Stimulated activated CD4-positive, alpha-beta T cell treated with anti-CD3 and anti-CD28 coated beads, Interleukin-15, amount 100 ng/mL, for 48 hours (primary cell): ENCODE data around the gene PTPRG.

Source experiments
- DNase-seq, 2 donors: peaks; one replicate each; pipeline ENCODE4 v3.0.0-alpha.2; 2020; ENCODE audit warnings: low read depth in 2 of 2

PTPRG gene

DNA sequence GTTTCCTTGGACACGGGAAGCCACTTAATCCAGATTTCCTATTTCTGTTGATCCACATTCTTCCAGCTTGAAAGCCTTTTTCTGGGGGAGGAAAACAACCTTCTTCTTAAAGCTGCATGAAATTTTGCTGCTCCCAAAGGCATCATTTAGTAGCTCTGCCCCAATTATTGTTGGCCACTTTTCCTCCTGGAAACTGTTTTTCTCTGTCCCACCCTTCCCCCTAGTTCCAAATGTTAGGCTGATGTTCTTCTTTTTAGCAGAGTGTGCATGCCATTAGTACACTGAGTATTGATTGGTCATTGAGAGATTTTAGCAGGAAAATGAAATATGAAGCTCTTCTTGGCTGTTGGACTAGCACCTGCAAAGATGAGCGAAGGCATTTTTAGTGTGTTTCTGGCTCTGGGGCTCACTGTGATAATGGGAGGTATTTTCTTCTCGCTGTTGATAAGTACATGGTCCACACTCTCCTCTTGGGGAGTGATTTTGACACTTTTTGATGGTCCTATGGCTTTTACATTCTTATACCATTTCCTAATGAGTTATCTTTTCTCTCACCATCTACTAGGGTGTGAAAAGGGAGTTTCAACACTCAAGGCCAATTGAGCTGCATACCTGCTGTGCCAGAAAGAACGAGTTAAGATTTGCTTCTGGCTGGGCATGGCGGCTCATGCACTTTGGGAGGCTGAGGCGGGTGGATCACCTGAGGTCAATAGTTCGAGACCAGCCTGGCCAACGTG, 200.5 kb downstream of the PTPRG start:
- DNase-seq, result no peak

GRCh38 chr3:61765157-61765876, 203.9 kb downstream of the PTPRG start:
- DNase-seq, result no peak

GRCh38 chr3:61768284-61769037, 207.1 kb downstream of the PTPRG start:
- DNase-seq, result no peak

DNA sequence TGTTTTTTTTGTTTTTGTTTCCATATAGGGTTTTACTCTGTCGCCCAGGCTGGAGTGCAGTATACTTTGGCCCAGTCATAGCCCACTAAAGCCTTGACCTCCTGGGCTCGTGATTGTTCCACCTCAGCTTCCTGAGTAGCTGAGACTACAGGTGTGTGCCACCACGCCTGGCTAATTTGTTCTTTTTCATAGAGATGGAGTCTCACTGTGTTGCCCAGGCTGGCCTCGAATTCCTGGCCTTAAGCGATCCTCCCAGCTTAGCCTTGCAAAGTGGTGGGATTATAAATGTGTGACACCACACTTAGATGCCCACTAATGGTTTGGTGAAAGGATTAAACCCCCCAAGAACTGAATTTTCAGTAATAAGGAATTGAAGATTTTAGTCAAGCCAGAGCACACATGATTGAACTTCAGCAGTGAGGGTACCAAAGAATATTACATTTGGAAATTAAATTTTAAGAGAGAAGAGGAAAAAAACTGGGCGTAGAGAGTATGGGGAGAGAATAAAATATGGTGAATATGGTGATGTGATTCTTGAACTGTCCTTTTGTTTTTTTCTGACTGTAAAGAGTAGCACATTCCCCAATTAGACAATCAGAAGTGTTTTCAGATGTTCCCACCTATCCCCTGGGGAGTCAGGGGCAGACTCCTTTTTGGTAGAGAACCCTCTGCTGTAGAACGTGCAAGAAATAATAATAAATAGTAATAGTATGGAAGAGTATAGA, 208.1 kb downstream of the PTPRG start:
- no peak for DNase-seq

GRCh38 chr3:61771976-61772375, 210.6 kb downstream of the PTPRG start:
- DNase-seq, result no peak

DNA sequence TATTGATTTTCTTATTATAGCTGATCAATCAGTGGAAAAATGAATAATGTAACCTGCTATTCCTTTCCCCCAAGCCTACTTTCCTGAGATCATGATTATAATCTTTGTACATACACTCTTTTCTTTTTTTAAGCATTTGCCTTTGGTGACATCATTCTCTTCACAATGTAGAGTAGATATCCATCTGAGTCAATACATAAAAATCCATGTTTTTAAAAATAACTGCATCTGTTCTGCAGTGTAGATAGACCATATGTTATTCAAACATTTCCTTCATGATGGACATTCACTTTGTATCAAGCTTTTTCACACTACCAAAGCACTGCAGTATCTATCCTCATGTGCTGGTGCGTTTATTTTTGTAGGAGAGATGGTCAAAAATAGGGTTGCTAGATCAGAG, 211.1 kb downstream of the PTPRG start:
- DNase-seq, result no peak

DNA sequence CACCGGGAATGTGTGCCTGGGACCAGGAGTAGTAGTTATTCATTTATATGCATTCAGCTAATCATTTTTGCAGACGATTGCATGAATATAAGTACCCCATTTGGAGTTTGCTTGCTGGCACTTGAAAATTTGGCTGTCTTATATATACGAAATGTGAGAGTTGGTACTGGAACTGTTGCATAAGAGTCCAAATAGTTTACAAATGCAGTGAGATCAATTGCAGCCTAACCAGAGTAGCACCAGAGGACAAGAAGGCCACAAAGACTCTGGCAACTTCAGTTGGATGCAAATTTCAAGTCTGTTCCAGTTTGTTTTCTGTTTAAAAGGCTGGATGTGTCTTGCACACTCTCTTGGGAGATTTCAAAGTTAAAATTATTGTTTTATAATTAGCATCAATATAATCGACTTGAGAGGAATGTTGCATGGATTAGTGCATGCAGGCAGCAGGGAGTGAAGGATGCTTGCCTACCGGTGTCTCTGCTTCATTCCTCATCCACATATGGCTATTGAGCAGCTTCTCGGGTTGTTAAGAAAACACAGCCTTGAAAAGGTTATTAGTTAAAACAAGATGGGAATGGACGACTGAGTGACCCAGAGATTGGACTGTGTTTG, 213.0 kb downstream of the PTPRG start:
- no peak for DNase-seq

GRCh38 chr3:61776390-61776789, 215.0 kb downstream of the PTPRG start:
- no peak for DNase-seq

DNA sequence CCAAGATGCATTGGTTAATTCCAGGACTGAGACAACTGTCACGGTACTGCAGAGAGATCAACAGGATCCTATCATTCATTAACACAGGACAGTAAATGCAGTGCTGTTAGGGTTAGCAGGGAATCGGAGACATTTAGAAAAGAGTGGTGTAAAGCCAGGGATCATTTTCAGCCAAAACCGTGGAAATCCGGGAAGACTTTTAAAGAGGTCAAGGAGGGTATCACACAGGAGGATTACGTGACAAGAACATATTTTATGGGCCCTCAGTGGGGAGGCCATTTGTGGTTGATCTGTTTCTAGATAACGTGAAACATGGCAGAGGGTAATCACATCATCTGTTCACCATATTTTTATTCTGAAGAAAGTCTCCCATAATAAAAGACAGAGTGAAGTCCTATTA, 216.1 kb downstream of the PTPRG start:
- DNase-seq, result no peak

DNA sequence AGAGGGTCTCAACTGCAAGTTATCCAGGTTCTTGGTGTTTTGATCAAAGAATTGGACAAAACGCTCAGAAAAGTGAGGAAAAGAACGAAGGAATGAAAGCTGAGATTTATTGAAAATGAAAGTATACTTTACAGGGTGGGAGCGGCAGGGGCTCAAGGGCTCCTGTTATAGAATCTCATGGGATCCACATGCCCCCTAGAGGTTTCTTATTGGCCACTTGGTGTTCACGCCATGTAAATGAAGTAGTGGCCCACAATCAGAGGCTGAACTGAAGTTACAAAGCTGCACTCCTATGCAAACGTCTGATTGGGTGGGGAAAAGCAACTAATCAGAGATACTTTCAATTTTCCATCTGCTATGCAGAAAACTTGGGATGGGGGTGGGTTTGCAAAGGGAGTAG, 216.7 kb downstream of the PTPRG start:
- no peak for DNase-seq

DNA sequence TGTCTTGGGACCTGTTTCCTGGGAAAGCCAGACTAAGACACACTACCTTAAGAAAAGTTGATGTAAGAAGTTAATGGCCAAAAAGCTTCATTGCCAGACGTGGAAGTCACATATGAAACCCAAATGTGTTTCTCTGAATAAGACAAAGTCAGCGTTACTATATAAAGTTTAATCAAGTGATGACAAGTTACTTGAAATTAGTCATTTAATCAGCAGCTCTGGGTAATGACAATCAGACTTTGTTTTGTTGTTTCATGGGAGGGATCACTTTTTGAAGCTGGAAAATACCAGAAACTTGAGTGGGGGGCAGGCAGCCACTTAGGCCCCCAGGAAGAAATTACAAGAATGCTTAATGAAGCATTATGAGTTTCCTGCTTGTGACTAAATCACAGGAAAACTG, 218.6 kb downstream of the PTPRG start:
- no peak for DNase-seq

GRCh38 chr3:61780455-61781228, 219.3 kb downstream of the PTPRG start:
- no peak for DNase-seq

- DNase-seq, result no peak
Measured at GRCh38 chr3:61783993-61784718, 222.8 kb downstream of the PTPRG start.

DNA sequence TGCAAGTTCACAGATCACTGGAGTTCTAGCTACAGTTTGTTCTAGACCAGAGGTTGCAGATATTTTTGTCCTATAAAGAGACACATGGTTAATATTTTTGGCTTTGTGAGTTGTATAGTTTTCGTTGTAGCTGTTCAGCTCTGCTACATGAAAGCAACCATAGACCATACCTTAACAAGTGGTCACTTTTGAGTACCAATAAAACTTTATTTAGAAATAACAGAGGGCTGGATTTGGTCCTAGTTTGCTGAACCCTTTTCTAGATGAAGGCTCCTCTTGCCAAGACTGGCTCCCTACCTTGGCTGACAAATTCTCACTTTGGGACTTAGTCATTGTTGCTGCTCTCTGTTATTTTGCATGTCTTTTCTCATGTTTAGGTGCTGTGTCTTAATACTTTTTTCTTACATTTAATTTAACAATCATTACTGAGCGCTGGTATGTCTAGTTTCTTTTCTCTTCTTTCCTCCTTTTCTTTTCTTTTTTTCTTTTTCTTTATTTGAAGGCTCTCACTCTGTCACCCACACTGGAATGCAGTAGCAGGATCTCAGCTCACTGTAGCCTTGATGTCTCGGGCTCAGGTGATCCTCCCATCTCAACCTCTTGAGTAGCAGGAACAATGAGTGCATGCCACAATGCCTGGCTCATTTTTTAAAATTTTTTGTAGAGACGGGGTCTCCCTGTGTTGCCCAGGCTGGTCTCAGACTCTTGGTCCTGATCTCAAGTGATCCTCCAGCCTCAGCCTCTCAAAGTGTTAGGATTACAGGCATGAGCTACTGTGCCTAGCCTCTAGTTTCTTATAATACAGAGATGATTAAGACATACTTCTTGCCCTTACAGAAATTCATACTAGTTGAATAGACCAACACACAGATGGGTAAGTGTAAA, 227.5 kb downstream of the PTPRG start:
- no peak for DNase-seq

- no peak for DNase-seq
Measured at GRCh38 chr3:61789861-61790260, 228.5 kb downstream of the PTPRG start.

DNA sequence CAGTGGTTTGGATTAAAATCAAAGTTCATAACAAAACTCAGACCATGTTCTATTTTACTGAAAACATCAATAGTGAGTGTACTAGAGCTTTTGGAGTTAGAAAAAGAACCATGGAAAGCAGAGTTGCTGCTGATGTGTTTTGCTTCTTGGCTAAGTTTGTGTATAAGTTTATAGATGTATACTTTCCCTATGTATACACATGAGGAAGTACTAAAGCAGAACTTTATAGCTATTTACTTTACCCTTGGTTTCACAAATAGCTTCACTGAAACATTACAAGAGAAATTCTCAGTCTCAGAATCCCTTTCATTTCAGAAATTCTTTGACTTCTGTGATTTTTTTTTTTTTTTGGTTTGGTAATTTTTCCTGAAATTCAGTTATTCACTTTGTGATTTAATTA, 229.0 kb downstream of the PTPRG start:
- DNase-seq, result no peak

DNA sequence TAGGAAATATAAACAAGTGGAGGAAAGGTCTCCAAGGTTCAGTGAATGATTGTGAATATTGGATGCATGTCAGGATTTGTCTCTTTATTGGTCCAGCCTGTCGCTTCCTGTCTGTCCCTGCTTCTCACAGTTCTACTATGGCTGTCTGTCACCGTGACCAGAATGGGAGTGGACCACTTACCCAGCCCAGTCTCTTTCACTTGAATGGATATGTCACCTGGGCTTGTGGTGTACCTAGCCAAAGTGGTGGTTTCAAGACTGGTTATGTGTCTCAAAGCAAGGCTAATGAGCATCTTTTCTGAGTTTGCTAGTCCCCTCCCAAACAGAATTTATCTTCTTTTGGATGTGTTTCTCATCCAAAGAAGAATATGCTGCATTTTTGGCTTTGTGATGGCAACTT, 231.7 kb downstream of the PTPRG start:
- no peak for DNase-seq

GRCh38 chr3:61793521-61793920, 232.2 kb downstream of the PTPRG start:
- DNase-seq, result no peak

GRCh38 chr3:61794341-61794740, 233.0 kb downstream of the PTPRG start:
- no peak for DNase-seq
